Astrocyte (in vitro differentiated cells and primary cell): ENCODE data around the gene NUP214.

Source experiments
- CTCF ChIP-seq: IDR thresholded peaks from 2 replicates; pipeline ENCODE4 v1.5.1; 2011; ENCODE audit warnings: low read depth, mild to moderate bottlenecking, inconsistent platforms, low read length, moderate library complexity; ENCODE audit not compliant: insufficient read depth
- EZH2 ChIP-seq: IDR thresholded peaks from 2 replicates; pipeline ENCODE4 v1.6.1; 2012; ENCODE audit warnings: mild to moderate bottlenecking, low read length, inconsistent platforms; ENCODE audit not compliant: insufficient read depth

DNA sequence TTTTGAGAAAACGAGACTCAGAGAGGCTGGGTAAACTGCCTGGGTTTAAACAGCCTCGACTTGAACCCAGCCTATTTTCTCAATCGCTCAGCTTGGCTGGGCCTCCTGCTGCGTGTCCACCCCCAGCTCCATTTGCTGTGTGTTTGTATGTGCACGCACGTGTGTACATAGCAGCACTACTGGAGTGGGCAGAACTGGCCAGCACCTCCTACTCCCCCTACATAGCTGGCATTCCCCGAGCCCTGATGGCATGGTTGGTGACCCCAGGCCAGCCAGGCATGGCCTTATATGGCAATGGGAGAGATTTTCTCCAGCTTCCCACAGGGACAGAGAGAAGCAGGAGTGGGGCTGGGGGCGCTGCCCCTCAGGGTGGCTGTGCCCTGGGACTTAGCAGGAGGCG lies 24.9 kb upstream of the NUP214 start:
- TF ChIP-seq CTCF = no peak
- no peak for TF ChIP-seq EZH2
